ENCODE results near the gene ZFAND2B.

The ZFAND2B gene

GRCh38 chr2:219204425-219205164 is 2.0 kb upstream of the ZFAND2B start:
- DNase-seq (ENCODE audit: low spot score) = no peak

GRCh38 chr2:219205165-219205538 is 1.4 kb upstream of the ZFAND2B start:
- DNase-seq (ENCODE audit: low spot score) = no peak

GRCh38 chr2:219205981-219206327 is 628 bp upstream of the ZFAND2B start:
- DNase-seq (ENCODE audit: low spot score) = no peak

- no peak for DNase-seq (ENCODE audit: low spot score)
Measured at GRCh38 chr2:219207134-219207883, 727 bp downstream of the ZFAND2B start.

GRCh38 chr2:219207884-219208740 is 1.5 kb downstream of the ZFAND2B start:
- no peak for DNase-seq (ENCODE audit: low spot score)

DNA sequence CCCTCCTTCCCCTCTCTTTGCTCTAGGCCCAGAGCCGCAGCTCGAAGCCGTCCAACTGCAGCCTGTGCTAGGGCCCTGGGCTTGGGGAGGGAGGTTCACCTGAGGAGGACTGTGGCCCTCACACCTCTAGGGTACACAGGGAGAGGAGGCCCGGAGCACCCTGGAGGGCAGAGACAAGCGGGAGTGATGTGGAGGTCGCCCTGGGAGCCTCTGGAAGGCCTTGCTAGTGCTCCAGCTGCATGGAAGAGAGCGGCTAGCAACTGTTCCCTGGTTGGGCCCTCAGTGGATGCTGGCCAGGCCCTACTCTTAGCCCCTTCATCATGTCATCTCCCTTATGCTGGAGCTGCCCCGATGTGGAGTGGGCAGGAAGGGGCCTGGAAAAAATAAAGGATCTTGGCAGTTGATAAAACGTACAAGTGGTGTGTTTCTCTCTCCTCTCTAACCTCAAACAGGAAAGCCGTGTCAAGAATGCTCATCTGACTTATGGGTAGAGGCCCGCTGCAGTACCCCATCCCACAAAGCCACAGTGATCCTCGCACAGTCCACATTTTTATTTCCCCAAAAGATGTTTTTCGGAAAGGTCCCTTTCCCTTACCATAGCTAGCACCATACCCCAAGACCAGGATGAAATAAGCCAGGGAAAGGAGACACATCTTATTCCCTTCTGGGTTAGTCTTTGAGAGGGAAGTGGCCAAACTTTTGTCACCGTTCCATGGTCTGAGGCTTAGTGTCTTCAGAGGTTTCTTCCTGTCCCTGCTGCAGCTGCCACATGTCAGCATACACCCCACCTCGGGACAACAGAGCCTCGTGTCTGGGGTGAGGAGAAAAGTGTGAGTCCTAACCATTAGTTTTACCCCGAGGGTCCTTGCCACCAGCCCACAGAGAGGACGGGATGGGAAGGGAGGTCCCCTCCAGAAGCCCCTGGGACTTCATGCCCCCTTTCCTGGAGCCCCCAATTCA is 2.9 kb downstream of the ZFAND2B start:
- DNase-seq (ENCODE audit: low spot score) = no peak

GRCh38 chr2:219210196-219210885 is 3.8 kb downstream of the ZFAND2B start:
- no peak for DNase-seq (ENCODE audit: low spot score)

DNA sequence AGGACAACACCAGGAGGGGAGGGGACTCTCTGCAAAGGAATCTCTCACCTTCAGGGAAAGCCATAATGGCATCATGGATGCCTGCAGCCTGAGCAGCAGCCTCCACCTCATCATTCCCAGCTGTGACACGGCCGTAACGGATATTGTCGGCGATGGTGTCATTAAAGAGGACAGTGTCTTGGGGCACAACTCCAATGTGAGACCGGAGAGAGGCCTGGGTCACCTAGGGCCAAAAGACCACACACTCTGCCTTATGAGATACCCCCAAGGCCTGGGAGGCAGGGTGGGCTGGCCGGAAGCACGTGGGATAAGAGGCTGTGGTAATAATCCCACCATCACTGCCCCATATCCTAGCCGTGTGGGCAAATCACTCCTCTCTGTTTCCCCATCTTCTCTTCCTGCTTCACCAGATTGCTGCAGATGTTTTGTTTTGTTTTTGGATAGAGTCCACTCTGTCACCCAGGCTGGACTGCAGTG is 4.3 kb downstream of the ZFAND2B start:
- no peak for DNase-seq (ENCODE audit: low spot score)

DNA sequence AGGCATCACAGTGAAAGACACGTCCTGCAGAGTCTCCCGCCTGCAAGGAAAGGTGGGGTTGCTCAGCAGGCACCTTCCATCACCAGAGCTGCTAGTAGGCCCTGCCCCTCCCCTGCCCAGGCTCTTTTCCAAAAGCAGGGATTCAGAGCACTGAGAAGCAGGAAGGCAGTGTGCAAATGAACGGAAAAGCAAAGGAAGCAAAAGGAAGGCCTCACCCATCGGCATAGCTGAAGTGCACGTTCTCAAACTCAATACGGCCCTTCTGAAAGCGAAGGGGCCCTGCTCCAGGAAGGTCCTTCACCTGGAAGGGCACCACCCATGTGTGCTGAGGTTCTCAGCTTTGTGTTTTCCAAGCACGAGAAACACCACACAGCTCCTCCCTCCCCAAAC is 6.4 kb downstream of the ZFAND2B start:
- no peak for DNase-seq (ENCODE audit: low spot score)

GRCh38 chr2:219213486-219214071 is 7.0 kb downstream of the ZFAND2B start:
- DNase-seq (ENCODE audit: low spot score) = no peak

DNA sequence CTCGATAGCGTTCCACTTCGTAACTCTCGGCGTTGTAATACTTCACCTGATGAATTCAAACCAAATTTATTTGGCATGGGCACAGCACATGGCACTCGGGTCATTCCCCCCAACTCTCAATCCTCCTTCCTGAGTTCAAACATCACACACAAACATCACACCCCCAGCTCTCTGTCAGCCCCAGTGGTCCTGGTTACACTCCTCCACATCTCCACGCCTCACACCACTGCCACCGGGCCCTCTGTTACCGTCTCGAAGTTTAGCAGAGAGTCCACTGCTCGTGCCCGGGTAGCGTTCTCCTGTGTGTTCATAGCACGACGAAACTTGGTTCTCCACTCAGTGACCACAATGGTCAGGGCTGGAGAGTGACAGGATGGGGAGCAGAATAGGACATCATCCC is 7.6 kb downstream of the ZFAND2B start:
- no peak for DNase-seq (ENCODE audit: low spot score)

DNA sequence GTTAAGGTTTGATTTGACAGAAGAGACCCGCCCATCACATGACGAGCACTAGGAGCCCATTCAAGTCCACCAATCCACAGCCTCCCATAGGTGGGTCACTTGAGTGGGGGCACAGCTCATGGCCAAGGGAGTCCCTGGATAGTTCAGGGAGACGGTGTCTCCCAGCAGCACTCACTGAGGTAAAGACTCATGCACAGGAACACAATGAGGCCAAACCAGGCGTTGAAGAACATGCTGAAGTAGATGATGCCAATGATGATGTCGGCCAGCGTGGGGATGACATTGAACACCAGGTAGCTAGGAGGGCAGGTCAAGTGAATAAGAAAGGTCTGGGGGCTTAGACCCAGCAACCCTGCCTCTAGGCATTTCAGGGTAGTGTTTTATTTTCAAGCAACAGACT is 8.2 kb downstream of the ZFAND2B start:
- no peak for DNase-seq (ENCODE audit: low spot score)

- no peak for DNase-seq (ENCODE audit: low spot score)
Measured at GRCh38 chr2:219215871-219216534, 9.4 kb downstream of the ZFAND2B start.

GRCh38 chr2:219216535-219216915 is 9.9 kb downstream of the ZFAND2B start:
- no peak for DNase-seq (ENCODE audit: low spot score)

DNA sequence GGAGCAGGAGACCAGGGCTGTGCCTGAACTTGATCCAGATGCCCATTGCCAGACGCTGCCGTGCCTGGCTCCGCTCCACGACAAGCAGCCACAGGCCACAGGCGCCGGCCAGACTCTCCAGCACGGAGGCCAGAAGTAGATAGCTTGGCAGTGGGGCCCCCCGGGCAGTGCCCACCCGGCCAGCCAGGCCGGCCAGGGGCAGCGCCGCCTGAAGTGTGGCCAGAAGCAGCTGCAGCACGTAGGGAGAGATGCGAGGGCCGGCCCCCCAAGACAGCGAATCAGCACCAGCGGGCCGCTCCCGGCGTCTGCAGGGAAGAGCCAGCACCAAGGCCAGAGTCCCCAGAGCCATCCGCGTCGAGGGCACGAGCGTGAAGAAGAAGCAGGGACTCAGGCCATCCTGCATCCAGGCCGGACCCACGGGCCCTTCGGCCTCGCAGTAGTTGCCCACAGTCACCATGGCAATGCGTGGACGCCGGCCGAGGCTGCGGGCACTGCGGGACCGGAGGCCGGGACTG is 11.7 kb downstream of the ZFAND2B start:
- DNase-seq (ENCODE audit: low spot score) = no peak

DNA sequence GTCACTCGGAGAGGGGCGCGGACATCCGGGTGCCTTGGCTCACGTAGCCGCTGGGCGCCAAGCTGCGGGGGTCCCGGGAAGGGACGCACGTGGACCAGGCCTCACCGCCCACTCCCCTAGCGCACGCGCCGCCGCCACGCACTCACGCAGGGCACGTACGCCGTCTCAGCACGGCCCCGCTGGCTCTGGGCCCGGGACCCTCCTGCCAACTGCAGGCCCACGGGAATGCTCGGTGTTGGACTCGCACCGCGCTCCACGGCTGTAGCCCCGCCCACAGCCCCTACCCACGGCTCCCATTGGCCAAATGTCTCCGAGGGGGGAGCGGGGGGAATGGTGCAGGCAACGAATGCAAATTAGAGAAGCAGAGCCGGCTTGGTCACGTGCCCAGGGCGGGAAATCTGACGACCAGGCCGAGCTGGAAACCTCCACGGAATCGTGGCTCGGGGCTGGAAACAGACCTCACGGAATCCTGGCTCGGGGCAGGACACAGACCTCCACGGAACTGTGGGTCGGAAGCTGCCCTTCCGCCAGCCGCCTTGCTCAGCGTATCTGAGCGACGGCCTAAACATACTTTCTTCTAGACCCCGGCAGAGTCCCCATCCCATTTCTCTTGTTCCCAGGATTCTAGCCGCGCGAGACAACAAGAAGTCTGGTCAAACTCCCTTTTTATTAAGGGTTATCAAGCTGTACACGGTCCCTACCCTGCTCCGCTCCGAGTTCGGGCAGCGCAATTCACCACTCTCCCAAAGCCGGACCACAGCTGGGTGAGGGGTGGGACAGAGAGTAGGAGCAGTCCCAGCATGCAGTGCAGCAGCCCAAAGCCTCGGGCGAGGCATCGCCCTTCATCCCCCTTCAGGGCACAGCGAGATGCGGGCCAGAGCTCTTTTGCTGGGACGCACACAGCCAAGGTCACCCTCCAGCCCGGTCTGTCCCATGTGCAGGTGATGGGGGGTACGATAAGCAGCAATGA is 12.4 kb downstream of the ZFAND2B start, which contains the start of gene ABCB6:
Gene ABCB6 (minus strand): TSS at position 227 of the 970 bp plus-strand sequence. CDS start 285 bp downstream, outside the sequence.
- peak; percentile 88 for DNase-seq (ENCODE audit: low spot score)

- DNase-seq (ENCODE audit: low spot score) = no peak
Measured at GRCh38 chr2:219219784-219220532, 13.4 kb downstream of the ZFAND2B start.
